Measurements from ENCODE around the gene THADA.
"Not testable (repeated sequence)": the region's sequence is repeated elsewhere in the genome, so short reads cannot be mapped to it uniquely, and the experiment has no call there.

Gene THADA

GRCh38 chr2:43405829-43406228, 190.0 kb downstream of the THADA start:
- no peak for FAIRE-seq

GRCh38 chr2:43402452-43402937, 193.3 kb downstream of the THADA start:
- FAIRE-seq, result no peak

GRCh38 chr2:43402002-43402401, 193.8 kb downstream of the THADA start:
- no peak for FAIRE-seq

- no peak for FAIRE-seq
These were observed 195.3 kb downstream of the THADA start for GRCh38 chr2:43400508-43400907.

GRCh38 chr2:43399515-43400264, 196.1 kb downstream of the THADA start:
- FAIRE-seq, result no peak

- FAIRE-seq, result no peak
These were observed 196.7 kb downstream of the THADA start for GRCh38 chr2:43399098-43399497.

GRCh38 chr2:43397821-43398220, 198.0 kb downstream of the THADA start:
- FAIRE-seq, result no peak

GRCh38 chr2:43397411-43397810, 198.4 kb downstream of the THADA start:
- FAIRE-seq, result no peak

- FAIRE-seq, result not testable (repeated sequence)
These were observed 199.5 kb downstream of the THADA start for GRCh38 chr2:43396344-43396743.

GRCh38 chr2:43393918-43394317, 201.9 kb downstream of the THADA start:
- FAIRE-seq, result no peak

GRCh38 chr2:43391878-43392215, 204.0 kb downstream of the THADA start:
- no peak for FAIRE-seq

GRCh38 chr2:43391201-43391877, 204.5 kb downstream of the THADA start:
- no peak for FAIRE-seq

- FAIRE-seq, result no peak
These were observed 206.0 kb downstream of the THADA start for GRCh38 chr2:43389581-43390466.

GRCh38 chr2:43388371-43388770, 207.5 kb downstream of the THADA start:
- FAIRE-seq, result no peak

- no peak for FAIRE-seq
These were observed 208.5 kb downstream of the THADA start for GRCh38 chr2:43387092-43388062.

- FAIRE-seq, result not testable (repeated sequence)
These were observed 209.2 kb downstream of the THADA start for GRCh38 chr2:43386679-43387078.

- FAIRE-seq, result no peak
These were observed 211.7 kb downstream of the THADA start for GRCh38 chr2:43384143-43384542.

- no peak for FAIRE-seq
These were observed 212.3 kb downstream of the THADA start for GRCh38 chr2:43383533-43383932.

- no peak for FAIRE-seq
These were observed 216.3 kb downstream of the THADA start for GRCh38 chr2:43379494-43379893.

GRCh38 chr2:43377327-43377726, 218.5 kb downstream of the THADA start:
- no peak for FAIRE-seq

GRCh38 chr2:43376523-43377198, 219.2 kb downstream of the THADA start:
- no peak for FAIRE-seq

All from colon (tissue), 2 donors.